ENCODE measurements around the gene RASGRP2.

The RASGRP2 gene

DNA sequence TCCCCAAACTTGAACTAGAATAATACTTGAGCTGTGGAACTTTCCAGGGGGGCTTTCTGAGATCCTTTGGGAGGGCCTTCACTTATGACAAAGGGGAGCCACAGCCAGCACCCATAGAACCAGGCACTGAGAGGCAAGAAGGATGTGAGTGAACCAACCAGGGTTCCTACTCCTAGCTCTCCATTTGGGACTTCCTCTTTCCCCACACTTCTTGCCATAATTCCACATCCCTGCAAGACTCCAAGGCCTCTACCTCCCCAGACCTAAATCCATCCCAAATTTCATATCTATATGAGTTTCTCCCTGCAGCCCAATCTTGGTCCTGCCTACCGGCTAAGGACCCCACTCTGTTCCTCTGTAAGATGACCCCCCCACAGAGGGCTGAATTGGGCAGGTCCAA lies 52.4 kb downstream of the RASGRP2 start:
- TF ChIP-seq, protein P1, sequence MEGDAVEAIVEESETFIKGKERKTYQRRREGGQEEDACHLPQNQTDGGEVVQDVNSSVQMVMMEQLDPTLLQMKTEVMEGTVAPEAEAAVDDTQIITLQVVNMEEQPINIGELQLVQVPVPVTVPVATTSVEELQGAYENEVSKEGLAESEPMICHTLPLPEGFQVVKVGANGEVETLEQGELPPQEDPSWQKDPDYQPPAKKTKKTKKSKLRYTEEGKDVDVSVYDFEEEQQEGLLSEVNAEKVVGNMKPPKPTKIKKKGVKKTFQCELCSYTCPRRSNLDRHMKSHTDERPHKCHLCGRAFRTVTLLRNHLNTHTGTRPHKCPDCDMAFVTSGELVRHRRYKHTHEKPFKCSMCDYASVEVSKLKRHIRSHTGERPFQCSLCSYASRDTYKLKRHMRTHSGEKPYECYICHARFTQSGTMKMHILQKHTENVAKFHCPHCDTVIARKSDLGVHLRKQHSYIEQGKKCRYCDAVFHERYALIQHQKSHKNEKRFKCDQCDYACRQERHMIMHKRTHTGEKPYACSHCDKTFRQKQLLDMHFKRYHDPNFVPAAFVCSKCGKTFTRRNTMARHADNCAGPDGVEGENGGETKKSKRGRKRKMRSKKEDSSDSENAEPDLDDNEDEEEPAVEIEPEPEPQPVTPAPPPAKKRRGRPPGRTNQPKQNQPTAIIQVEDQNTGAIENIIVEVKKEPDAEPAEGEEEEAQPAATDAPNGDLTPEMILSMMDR (IDR thresholded peaks at IDR 0.05): no peak
- peaks cover 38% of the 10 kb centered on the region for H3K27me3 ChIP-seq
- H3K4me1 ChIP-seq (ENCODE audit: control insufficient read depth in 1 of 2, insufficient read depth in 1 of 2, low read depth in 1 of 2, low read length in 1 of 2): peaks cover 7% of the 10 kb centered on the region in 2 experiments
- H3K36me3 ChIP-seq: no peaks in the 10 kb centered on the region
- H3K9me3 ChIP-seq: no peaks in the 10 kb centered on the region
- no peak overlapping the region for H3K27ac ChIP-seq
- H3K4me3 ChIP-seq (ENCODE audit: low read depth in 1 of 2, low read length in 1 of 2): no peak overlapping the region

DNA sequence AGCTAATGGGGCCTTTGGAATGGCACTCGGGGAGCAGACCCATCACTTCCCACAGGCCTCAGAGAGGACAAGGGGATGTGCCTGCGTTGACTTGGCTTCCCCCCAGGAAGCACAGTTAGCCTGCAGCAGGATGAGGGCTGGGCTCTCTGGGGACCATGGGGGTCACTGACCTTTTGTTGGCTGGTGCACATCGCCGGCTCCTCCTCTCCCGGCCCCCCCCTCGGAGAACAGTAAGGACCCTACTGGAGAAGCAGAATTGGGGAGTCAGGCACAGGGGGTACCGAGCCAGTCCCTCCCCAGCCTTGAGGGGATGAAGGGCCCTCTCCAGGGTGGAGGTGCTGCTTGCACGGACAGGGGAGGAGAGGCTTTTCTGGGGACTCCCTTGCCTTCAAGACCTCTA lies 53.7 kb downstream of the RASGRP2 start:
- TF ChIP-seq, protein P1 (IDR thresholded peaks at IDR 0.05): no peak
- Histone ChIP-seq H3K4me1 (ENCODE audit: control insufficient read depth in 1 of 2, insufficient read depth in 1 of 2, low read depth in 1 of 2, low read length in 1 of 2) (peaks cover 7% of the 10 kb centered on the region in 2 experiments), H3K9me3 (no peaks in the 10 kb centered on the region), H3K36me3 (no peaks in the 10 kb centered on the region), H3K4me3 (ENCODE audit: low read depth in 1 of 2, low read length in 1 of 2) (no peak overlapping the region), H3K27me3 (peaks cover 38% of the 10 kb centered on the region), H3K27ac (no peak overlapping the region)

DNA sequence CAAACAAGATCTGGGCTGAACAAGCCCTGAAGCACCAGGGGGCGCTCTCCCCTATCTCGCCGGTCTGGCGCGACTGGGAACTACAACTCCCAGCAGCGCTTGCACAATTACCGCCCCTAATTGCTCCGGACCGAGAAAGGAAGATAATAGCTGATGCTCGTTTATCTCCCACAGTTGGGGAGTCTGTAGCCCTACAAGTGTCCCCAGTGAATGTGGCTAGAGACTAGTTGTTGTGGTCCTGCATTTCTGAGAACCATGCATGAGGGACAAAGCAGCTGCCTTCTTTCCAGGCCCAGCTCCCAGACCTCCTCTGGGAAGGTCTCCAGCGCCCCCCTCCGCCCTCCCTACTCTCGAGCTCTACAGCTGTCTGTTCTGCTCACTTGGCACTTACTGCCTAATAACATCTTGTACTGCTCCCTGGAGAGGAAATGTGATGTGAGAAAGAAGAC lies 55.4 kb downstream of the RASGRP2 start:
- peaks cover 22% of the 10 kb centered on the region for H3K27me3 ChIP-seq
- no peak overlapping the region for H3K27ac ChIP-seq
- peaks cover 7% of the 10 kb centered on the region in 2 experiments for H3K4me1 ChIP-seq (ENCODE audit: control insufficient read depth in 1 of 2, insufficient read depth in 1 of 2, low read depth in 1 of 2, low read length in 1 of 2)
- H3K9me3 ChIP-seq: no peaks in the 10 kb centered on the region
- H3K36me3 ChIP-seq: no peaks in the 10 kb centered on the region
- peak overlapping the region; percentile 32 to 48 for H3K4me3 ChIP-seq (ENCODE audit: low read depth in 1 of 2, low read length in 1 of 2)
- TF ChIP-seq, protein P1 (IDR thresholded peaks at IDR 0.05): peak; percentile 80

DNA sequence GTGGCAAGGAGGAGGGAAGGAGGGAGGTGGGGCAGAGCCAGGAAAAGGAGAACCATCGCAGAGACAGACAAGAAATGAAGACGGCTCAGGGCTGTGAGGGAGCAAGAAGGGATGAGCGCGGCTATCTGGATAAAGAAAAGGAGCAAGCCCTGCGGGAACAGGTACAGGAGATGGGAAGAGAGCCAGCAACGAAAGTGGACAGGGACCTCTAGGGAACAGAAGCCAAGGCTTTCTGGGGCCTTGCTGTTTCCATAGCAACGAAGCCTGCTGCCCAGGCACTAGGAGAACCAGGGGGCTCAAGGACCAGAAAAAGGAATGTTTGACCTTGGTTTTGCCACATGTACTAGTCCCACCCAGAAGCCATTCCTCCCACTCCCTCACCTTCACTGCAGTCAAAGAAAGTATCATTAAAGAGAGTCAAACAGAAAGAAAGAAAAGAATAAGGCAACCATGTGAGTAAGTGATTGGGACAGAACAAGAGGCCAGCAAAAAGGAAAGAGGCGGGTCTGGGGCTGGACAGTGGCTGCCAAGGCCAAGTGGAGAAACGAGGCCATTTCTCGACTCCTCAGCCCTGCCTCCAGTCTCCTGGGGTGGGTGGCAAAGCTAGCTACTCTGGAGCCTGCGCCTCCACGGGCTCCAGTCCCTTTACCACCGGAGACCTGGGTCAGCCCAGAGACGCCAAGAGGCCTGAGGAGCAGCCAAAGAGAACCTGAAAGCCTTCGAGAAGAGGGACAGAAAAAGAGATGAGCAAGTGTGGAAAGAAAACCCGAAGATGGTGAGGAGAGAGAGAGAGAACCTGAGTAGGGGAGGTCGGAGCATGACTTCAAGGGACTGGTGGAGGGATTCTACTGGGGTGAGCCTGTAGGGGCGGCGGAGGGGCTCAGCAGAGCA lies 56.1 kb downstream of the RASGRP2 start:
- H3K27ac ChIP-seq: no peak overlapping the region
- peak overlapping the region in 1 of 2 experiments; percentile 48 for H3K4me3 ChIP-seq (ENCODE audit: low read depth in 1 of 2, low read length in 1 of 2)
- TF ChIP-seq, protein P1 (IDR thresholded peaks at IDR 0.05): no peak
- H3K36me3 ChIP-seq: no peaks in the 10 kb centered on the region
- peaks cover 7% of the 10 kb centered on the region in 2 experiments for H3K4me1 ChIP-seq (ENCODE audit: control insufficient read depth in 1 of 2, insufficient read depth in 1 of 2, low read depth in 1 of 2, low read length in 1 of 2)
- peaks cover 19% of the 10 kb centered on the region for H3K27me3 ChIP-seq
- H3K9me3 ChIP-seq: no peaks in the 10 kb centered on the region

DNA sequence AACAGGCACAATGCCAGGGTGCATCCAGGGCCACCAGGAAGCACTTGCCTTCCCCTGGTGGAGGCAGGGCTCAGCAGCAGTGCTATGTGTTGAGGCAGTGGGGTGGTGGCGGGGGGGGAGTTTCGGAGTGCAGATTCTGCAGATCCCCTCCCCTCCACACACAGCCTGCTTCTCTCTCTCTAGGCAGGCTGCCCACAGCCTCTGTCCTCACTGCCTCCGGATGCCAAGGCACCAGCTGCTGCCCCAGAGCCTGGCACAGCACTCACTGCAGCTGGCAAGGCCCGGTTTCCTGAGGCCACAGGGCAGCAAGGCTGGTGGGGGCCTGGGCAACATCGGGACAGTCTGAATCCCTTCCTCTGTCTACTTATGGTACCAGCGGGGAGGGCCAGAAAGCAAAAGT lies 56.7 kb downstream of the RASGRP2 start:
- Histone ChIP-seq H3K36me3 (no peaks in the 10 kb centered on the region), H3K4me1 (ENCODE audit: control insufficient read depth in 1 of 2, insufficient read depth in 1 of 2, low read depth in 1 of 2, low read length in 1 of 2) (peaks cover 7% of the 10 kb centered on the region in 2 experiments), H3K4me3 (ENCODE audit: low read depth in 1 of 2, low read length in 1 of 2) (no peak overlapping the region), H3K27me3 (peaks cover 14% of the 10 kb centered on the region), H3K9me3 (no peaks in the 10 kb centered on the region), H3K27ac (no peak overlapping the region)
- TF ChIP-seq, protein P1 (IDR thresholded peaks at IDR 0.05): no peak
